ENCODE data around the gene CERS6.

Gene CERS6

DNA sequence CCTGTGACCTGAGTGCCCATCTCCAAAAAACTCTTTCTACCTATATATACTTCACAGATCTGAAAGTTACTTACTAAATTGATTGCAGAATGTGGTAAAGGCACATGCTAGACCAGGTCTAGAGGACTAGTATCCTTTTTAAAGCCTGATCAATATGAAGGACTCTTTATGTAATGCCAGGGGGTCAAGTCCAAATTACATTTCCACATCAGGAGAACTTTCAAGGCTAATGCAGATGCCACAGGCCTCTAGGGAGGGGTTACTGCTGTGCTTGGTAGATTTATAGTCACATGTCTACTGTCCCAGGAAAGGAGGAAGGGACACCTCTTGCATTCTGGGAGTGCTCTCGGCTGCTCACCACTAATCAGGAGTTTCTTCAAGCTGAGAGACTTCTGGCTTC, 227.9 kb downstream of the CERS6 start:
- no peak overlapping the region for H3K27ac ChIP-seq (ENCODE audit: low read depth, low read length)
- no peak overlapping the region for H3K4me3 ChIP-seq (ENCODE audit: low read length)
- 50% methylated on average over 1 of the region's 1 CpG for WGBS
- no peak overlapping the region for H3K9ac ChIP-seq (ENCODE audit: low read depth, low read length)
- H3K9me3 ChIP-seq (ENCODE audit: insufficient read depth, low read depth, low read length) = no peaks in the 10 kb centered on the region
- H3K27me3 ChIP-seq (ENCODE audit: insufficient read depth, low read length) = no peaks in the 10 kb centered on the region
- H3K4me1 ChIP-seq (ENCODE audit: insufficient read depth, low read length) = peaks cover 13% of the 10 kb centered on the region
- H3K36me3 ChIP-seq (ENCODE audit: insufficient read depth, low read length) = no peaks in the 10 kb centered on the region

DNA sequence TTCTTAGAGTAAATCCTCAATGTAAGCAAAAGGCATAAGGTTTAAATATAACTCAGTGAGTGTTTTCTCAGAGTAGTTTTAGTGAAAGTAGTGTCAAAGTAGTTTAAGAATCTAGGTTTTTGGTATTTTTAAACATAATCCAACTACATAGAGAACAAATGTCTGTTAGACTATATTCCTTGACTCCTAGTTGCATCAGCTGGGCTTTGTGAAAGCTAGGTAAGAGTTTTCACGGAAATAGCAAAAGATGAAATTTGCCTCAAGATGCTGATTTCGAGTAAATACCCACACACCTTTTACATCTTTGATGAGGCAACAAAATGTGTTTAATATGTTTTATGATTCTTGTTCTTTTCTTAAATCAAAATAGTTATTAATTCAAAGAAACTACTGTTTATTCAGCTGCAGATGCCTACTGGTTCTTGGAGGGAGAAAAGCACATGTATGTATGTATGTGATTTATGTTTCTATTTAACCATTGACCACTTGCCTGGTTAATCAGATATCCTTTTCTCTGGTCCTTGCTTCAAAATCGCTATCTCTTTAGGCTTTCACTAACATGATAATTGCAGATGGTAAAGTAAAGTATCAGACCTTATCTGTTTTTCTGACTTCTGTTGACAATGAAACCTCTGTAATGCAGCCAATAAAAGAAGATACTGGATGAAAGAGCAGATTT, 229.0 kb downstream of the CERS6 start:
- Histone ChIP-seq H3K4me3 (ENCODE audit: low read length) (no peak overlapping the region), H3K4me1 (ENCODE audit: insufficient read depth, low read length) (peaks cover 8% of the 10 kb centered on the region; the same call in 1 of the 2 replicates), H3K36me3 (ENCODE audit: insufficient read depth, low read length) (no peaks in the 10 kb centered on the region), H3K27ac (ENCODE audit: low read depth, low read length) (no peak overlapping the region), H3K9ac (ENCODE audit: low read depth, low read length) (no peak overlapping the region), H3K27me3 (ENCODE audit: insufficient read depth, low read length) (no peaks in the 10 kb centered on the region), H3K9me3 (ENCODE audit: insufficient read depth, low read depth, low read length) (no peaks in the 10 kb centered on the region)
- 100% methylated on average over 2 of the region's 3 CpGs for WGBS

DNA sequence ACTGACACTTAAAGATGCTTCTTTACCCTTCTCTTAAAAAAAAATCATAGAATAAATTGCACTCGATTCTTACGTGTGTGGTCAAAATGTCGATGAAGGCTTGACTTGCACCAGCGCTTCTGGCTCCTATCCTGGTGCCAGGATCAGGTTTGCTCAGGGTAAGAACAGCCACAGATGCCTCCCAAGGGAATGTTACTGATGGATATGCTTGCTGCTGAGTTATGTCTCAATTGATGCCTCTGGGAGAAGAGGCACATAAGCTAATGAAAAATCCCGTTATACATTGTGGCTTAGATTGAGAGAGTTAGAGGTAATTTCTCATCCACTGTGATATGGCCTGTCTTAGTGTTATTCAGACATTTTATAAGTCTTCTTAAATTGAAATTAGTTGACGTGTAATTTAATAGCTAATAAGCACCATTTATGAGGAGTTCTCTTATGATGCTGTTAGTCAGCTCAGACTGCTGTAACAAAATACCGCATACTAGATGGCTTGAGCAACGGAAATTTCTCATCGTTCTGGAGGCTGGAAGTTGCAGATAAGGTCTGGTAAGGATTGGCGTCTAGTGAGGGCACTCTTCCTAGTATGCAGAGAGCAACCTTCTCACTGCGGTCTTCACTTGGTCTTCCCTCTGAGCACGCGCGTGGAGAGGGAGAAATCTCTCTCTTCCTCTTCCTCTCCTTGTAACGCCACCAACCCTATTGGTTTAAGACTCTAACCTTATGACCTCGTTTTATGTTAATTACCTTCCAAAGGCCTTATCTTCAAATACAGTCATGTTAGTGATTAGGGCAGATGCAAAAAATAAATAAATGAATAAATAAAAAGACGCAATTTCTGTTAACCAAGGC, 229.8 kb downstream of the CERS6 start:
- peaks cover 8% of the 10 kb centered on the region; the same call in 1 of the 2 replicates for H3K4me1 ChIP-seq (ENCODE audit: insufficient read depth, low read length)
- whole genome bisulfite sequencing = 91% methylated on average over 16 of the region's 17 CpGs
- H3K36me3 ChIP-seq (ENCODE audit: insufficient read depth, low read length) = no peaks in the 10 kb centered on the region

DNA sequence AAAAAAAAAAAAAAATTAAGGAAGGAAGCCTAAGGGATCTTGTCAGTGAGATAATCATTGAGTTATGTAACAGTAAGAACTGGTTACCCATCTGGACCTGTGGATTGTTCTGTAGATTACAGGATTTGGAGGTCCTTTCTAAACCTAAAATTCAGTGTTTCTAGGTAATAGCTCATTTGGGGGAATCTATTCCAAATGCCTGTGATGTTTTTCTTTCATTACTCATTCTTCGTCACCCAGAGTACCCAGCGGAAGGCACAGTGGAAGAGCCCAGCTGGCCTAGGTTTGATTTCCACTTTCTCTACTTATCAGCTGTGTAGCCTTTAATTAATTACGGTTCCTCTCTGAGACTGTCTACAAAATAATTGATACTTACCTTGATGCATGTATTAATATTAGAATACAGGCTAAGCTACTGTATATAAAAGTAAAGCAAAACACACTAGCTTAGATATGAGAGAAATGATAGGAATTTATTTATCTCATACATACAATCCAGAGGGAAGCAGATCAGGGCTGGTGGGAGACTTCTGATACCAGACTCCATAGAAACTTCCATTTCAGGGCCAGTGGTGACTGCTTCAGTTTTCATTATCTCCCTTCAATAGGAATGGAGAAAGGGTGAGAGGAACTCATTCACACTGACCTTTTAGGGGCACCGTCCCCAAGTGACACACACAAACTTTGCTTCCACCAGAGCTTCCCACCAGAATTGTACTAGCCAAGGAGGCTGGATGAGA, 230.6 kb downstream of the CERS6 start:
- Histone ChIP-seq H3K4me3 (ENCODE audit: low read length) (no peak overlapping the region), H3K9ac (ENCODE audit: low read depth, low read length) (no peak overlapping the region), H3K36me3 (ENCODE audit: insufficient read depth, low read length) (peaks cover 6% of the 10 kb centered on the region; the same call in 1 of the 2 replicates), H3K9me3 (ENCODE audit: insufficient read depth, low read depth, low read length) (no peaks in the 10 kb centered on the region), H3K27me3 (ENCODE audit: insufficient read depth, low read length) (no peaks in the 10 kb centered on the region), H3K27ac (ENCODE audit: low read depth, low read length) (no peak overlapping the region), H3K4me1 (ENCODE audit: insufficient read depth, low read length) (peaks cover 8% of the 10 kb centered on the region; the same call in 1 of the 2 replicates)
- WGBS = 93% methylated on average over 3 of the region's 4 CpGs

More for the DNA sequence above, 229.8 kb downstream of the CERS6 start:
- Histone ChIP-seq H3K9me3 (ENCODE audit: insufficient read depth, low read depth, low read length) (no peaks in the 10 kb centered on the region), H3K4me3 (ENCODE audit: low read length) (no peak overlapping the region), H3K27me3 (ENCODE audit: insufficient read depth, low read length) (no peaks in the 10 kb centered on the region), H3K9ac (ENCODE audit: low read depth, low read length) (no peak overlapping the region), H3K27ac (ENCODE audit: low read depth, low read length) (no peak overlapping the region)

DNA sequence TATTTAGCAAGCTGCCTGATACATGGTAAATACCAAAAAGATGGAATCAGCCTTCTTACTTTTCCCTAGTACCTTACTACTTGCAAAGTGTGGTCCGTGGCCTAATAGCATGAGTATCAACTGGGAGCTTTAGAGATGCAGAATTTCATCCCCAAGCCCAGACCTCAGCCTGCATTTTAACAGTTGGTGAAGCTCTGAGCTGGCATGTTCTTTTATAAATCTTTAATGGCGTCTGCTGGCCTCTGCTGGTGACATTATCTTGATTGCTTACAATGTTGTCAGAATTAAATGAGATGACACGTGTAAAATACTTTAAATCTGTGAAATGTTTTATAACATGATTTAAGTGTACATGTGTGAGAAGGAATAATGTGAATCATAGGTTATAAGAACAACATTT, 231.2 kb downstream of the CERS6 start:
- peaks cover 6% of the 10 kb centered on the region; the same call in 1 of the 2 replicates for H3K36me3 ChIP-seq (ENCODE audit: insufficient read depth, low read length)
- H3K4me3 ChIP-seq (ENCODE audit: low read length) = no peak overlapping the region
- H3K27me3 ChIP-seq (ENCODE audit: insufficient read depth, low read length) = no peaks in the 10 kb centered on the region
- H3K9ac ChIP-seq (ENCODE audit: low read depth, low read length) = no peak overlapping the region
- H3K27ac ChIP-seq (ENCODE audit: low read depth, low read length) = no peak overlapping the region
- H3K9me3 ChIP-seq (ENCODE audit: insufficient read depth, low read depth, low read length) = no peaks in the 10 kb centered on the region
- H3K4me1 ChIP-seq (ENCODE audit: insufficient read depth, low read length) = peaks cover 8% of the 10 kb centered on the region; the same call in 1 of the 2 replicates
- 63% methylated on average over 3 of the region's 3 CpGs for WGBS

DNA sequence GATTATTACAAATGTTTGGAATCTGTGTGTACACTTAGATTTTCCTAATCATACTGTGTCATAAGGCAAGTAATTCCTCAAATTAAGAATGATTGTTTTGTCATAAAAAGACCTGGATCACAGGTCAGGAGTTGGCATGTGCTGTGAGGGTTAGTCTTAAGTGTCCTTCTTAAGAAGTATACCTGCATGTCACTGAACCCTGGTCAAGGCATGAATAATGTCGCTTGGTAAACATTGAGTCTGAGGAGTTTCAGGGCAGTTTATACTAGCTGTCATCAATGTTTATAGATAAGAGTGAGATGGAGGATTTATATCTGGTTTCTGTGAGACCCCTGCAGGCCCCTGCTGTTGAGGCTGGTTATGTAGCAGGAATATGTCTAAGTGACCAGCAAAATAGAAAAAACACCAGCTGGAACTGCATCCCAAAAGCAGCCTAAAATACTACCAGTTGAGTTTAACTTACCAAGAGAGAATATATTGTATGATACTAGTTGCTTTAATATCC, 234.4 kb downstream of the CERS6 start:
- no peaks in the 10 kb centered on the region for H3K9me3 ChIP-seq (ENCODE audit: insufficient read depth, low read depth, low read length)
- 80% methylated on average over 1 of the region's 1 CpG for WGBS

DNA sequence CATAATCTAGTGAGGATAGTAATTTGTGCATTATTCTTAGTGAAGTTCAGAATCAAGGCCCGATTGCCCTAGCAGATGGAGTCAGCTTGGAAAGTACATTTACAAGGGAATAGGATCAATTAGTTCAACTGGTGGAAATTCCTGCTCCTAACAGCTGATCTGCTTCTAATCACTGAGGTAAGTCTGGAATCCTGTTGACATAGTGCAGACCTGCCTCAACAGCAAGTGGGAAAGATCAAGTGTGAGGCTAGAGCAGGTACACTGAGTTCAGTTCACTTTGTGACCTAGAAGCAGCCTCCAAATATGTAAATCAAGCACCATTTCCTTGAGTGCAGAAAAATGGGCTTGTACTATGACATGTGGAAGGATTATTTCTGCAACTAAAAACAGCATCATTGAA, 235.1 kb downstream of the CERS6 start:
- Histone ChIP-seq H3K4me3 (ENCODE audit: low read length) (no peak overlapping the region), H3K27me3 (ENCODE audit: insufficient read depth, low read length) (no peaks in the 10 kb centered on the region), H3K9me3 (ENCODE audit: insufficient read depth, low read depth, low read length) (no peaks in the 10 kb centered on the region), H3K4me1 (ENCODE audit: insufficient read depth, low read length) (peaks cover 5% of the 10 kb centered on the region; the same call in 1 of the 2 replicates), H3K9ac (ENCODE audit: low read depth, low read length) (no peak overlapping the region), H3K36me3 (ENCODE audit: insufficient read depth, low read length) (peaks cover 6% of the 10 kb centered on the region; the same call in 1 of the 2 replicates), H3K27ac (ENCODE audit: low read depth, low read length) (no peak overlapping the region)
- 94% methylated on average over 1 of the region's 1 CpG for WGBS

More for the DNA sequence above, 234.4 kb downstream of the CERS6 start:
- peaks cover 5% of the 10 kb centered on the region; the same call in 1 of the 2 replicates for H3K4me1 ChIP-seq (ENCODE audit: insufficient read depth, low read length)
- H3K36me3 ChIP-seq (ENCODE audit: insufficient read depth, low read length) = peaks cover 6% of the 10 kb centered on the region; the same call in 1 of the 2 replicates
- H3K4me3 ChIP-seq (ENCODE audit: low read length) = no peak overlapping the region
- H3K27ac ChIP-seq (ENCODE audit: low read depth, low read length) = no peak overlapping the region
- H3K27me3 ChIP-seq (ENCODE audit: insufficient read depth, low read length) = no peaks in the 10 kb centered on the region
- no peak overlapping the region for H3K9ac ChIP-seq (ENCODE audit: low read depth, low read length)

DNA sequence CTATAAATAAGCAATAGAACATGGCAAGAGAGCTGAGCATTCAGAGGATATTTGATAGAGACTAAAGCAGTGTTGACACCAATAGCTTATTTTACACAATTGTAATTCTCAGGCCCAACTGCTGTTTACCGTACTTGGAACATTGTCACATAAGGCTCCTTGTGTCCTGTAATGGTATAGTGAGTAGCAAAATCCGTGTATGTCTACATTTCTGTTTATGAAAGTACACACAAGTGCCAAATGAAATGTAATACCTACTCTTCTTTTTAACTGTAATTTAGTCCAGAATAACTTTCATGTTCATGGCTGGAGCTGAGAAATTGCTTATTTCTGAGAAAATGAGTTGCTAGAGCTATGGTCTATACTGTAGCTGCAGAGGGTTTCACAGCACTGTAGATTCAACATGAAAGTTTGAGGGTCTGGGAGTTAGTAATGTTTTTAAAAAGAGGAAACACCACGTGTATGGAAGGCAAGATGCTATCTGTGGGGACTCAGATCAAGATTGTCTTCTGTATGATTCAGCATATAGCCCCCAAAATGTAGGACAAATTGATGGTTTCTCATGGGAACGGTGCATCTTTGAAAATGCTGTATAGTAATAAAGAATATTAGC, 236.2 kb downstream of the CERS6 start:
- Histone ChIP-seq H3K27ac (ENCODE audit: low read depth, low read length) (no peak overlapping the region), H3K27me3 (ENCODE audit: insufficient read depth, low read length) (no peaks in the 10 kb centered on the region), H3K9me3 (ENCODE audit: insufficient read depth, low read depth, low read length) (no peaks in the 10 kb centered on the region), H3K4me3 (ENCODE audit: low read length) (no peak overlapping the region), H3K9ac (ENCODE audit: low read depth, low read length) (no peak overlapping the region), H3K36me3 (ENCODE audit: insufficient read depth, low read length) (peaks cover 8% of the 10 kb centered on the region; the same call in 1 of the 2 replicates), H3K4me1 (ENCODE audit: insufficient read depth, low read length) (peaks cover under 1% of the 10 kb centered on the region; the same call in 1 of the 2 replicates)
- 91% methylated on average over 4 of the region's 4 CpGs for WGBS

DNA sequence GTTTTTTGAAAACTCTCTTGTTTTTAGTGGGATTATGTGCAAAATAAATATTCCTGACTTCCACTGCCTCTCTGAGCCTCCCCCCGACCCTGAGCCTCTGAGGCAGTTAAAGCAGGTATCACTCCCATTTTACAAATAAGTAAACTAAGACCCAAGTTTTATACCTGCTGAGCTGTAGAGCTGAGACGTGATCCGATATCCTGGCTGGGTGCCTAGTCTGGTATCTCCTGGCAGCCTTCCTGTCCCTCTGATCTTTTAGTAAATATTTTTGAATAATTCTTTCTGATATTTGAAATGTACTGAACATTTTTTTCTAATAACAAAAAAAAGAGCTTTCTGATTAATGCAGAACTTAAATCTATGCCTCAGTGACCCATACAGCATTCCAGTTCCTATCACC, 238.1 kb downstream of the CERS6 start:
- no peak overlapping the region for H3K9ac ChIP-seq (ENCODE audit: low read depth, low read length)
- H3K4me3 ChIP-seq (ENCODE audit: low read length) = no peak overlapping the region
- no peaks in the 10 kb centered on the region for H3K27me3 ChIP-seq (ENCODE audit: insufficient read depth, low read length)
- WGBS = 91% methylated on average over 3 of the region's 3 CpGs
- H3K36me3 ChIP-seq (ENCODE audit: insufficient read depth, low read length) = peaks cover 8% of the 10 kb centered on the region; the same call in 1 of the 2 replicates
- H3K27ac ChIP-seq (ENCODE audit: low read depth, low read length) = no peak overlapping the region
- no peaks in the 10 kb centered on the region for H3K9me3 ChIP-seq (ENCODE audit: insufficient read depth, low read depth, low read length)
- H3K4me1 ChIP-seq (ENCODE audit: insufficient read depth, low read length) = no peaks in the 10 kb centered on the region

DNA sequence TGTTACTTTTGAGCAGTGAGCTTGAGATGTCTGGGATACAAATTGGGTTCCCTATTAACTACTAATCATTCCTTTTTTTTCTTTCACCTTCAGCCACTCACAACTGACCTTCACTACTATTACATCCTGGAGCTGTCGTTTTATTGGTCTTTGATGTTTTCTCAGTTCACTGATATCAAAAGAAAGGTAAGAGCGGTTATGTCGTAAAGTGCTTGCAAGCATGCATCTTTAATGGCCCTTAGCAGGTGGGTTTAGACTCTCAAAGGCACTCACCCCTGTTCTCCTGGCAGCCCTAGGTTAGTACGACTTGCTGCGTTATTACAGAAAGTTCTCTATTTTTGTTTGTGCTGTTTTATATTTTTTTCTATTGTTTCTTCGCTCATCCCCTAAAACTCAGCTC, 238.8 kb downstream of the CERS6 start:
- no peak overlapping the region for H3K27ac ChIP-seq (ENCODE audit: low read depth, low read length)
- no peak overlapping the region for H3K4me3 ChIP-seq (ENCODE audit: low read length)
- H3K9ac ChIP-seq (ENCODE audit: low read depth, low read length) = no peak overlapping the region
- no peaks in the 10 kb centered on the region for H3K4me1 ChIP-seq (ENCODE audit: insufficient read depth, low read length)
- no peaks in the 10 kb centered on the region for H3K27me3 ChIP-seq (ENCODE audit: insufficient read depth, low read length)
- WGBS = 92% methylated on average over 4 of the region's 6 CpGs
- H3K36me3 ChIP-seq (ENCODE audit: insufficient read depth, low read length) = peaks cover 8% of the 10 kb centered on the region; the same call in 1 of the 2 replicates
- H3K9me3 ChIP-seq (ENCODE audit: insufficient read depth, low read depth, low read length) = no peaks in the 10 kb centered on the region

All from HUES64 (cell line).